Subcutaneous abdominal adipose tissue (tissue), 5 donors: Measurements from ENCODE around the gene RALGDS.
"Not testable (repeated sequence)": the region's sequence is repeated elsewhere in the genome, so short reads cannot be mapped to it uniquely, and the experiment has no call there.

Source experiments
- H3K27ac ChIP-seq: one replicate; pipeline ENCODE4 v1.7.0; 2013; ENCODE audit warnings: low read depth, mild to moderate bottlenecking, inconsistent platforms, low read length, moderate library complexity
- H3K27me3 ChIP-seq, 5 donors: one replicate each; pipeline ENCODE4 v1.7.0; 2013; ENCODE audit warnings: low read length in 5 of 5, inconsistent platforms in 1 of 5; ENCODE audit not compliant: control insufficient read depth in 5 of 5, insufficient read depth in 4 of 5
- H3K36me3 ChIP-seq, 5 donors: one replicate each; pipeline ENCODE4 v1.7.0; 2013; ENCODE audit warnings: low read length in 5 of 5; ENCODE audit not compliant: control insufficient read depth in 5 of 5, insufficient read depth in 5 of 5
- H3K4me1 ChIP-seq, 5 donors: one replicate each; pipeline ENCODE4 v1.7.0; 2013; ENCODE audit warnings: low read length in 5 of 5, mild to moderate bottlenecking in 3 of 5, moderate library complexity in 1 of 5; ENCODE audit not compliant: control insufficient read depth in 5 of 5, insufficient read depth in 5 of 5
- H3K4me3 ChIP-seq, 5 donors: one replicate each; pipeline ENCODE4 v1.7.0; 2013; ENCODE audit warnings: low read length in 5 of 5, low read depth in 1 of 5
- H3K9ac ChIP-seq, 5 donors: one replicate each; pipeline ENCODE4 v1.7.0; 2013; ENCODE audit warnings: low read length in 5 of 5, mild to moderate bottlenecking in 4 of 5, moderate library complexity in 3 of 5
- H3K9me3 ChIP-seq, 5 donors: one replicate each; pipeline ENCODE4 v1.7.0; 2013; ENCODE audit warnings: low read length in 5 of 5; ENCODE audit not compliant: control insufficient read depth in 5 of 5
- donor health status: healthy.
- donor health status: healthy.
- donor health status: healthy.
- donor health status: healthy.
- donor health status: healthy.

The RALGDS gene

DNA sequence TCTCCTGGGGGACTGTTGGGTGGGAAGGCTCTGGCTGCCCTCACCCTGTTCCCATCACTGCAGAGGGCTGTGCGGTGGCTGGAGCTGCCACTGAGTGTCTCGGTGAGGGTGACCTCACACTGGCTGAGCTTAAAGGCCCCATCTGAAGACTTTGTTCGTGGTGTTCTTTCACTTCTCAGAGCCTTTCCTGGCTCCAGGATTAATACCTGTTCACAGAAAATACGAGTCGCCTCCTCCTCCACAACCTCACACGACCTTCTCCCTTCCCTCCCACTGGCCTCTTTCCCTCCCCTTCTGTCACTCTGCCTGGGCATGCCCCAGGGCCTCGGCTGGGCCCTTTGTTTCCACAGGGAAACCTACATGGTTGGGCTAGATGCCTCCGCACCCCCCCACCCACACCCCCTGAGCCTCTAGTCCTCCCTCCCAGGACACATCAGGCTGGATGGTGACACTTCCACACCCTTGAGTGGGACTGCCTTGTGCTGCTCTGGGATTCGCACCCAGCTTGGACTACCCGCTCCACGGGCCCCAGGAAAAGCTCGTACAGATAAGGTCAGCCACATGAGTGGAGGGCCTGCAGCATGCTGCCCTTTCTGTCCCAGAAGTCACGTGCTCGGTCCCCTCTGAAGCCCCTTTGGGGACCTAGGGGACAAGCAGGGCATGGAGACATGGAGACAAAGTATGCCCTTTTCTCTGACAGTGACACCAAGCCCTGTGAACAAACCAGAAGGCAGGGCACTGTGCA lies 59.8 kb downstream of the RALGDS start:
- not testable (repeated sequence) for H3K27me3 ChIP-seq, H3K9me3 ChIP-seq, H3K9ac ChIP-seq, H3K27ac ChIP-seq, H3K4me3 ChIP-seq
- Histone ChIP-seq H3K36me3 (peaks cover 0 to 29% (median 26%) of the 10 kb centered on the region in 5 donors), H3K4me1 (peaks cover 0 to 12% (median 6%) of the 10 kb centered on the region in 5 donors)

DNA sequence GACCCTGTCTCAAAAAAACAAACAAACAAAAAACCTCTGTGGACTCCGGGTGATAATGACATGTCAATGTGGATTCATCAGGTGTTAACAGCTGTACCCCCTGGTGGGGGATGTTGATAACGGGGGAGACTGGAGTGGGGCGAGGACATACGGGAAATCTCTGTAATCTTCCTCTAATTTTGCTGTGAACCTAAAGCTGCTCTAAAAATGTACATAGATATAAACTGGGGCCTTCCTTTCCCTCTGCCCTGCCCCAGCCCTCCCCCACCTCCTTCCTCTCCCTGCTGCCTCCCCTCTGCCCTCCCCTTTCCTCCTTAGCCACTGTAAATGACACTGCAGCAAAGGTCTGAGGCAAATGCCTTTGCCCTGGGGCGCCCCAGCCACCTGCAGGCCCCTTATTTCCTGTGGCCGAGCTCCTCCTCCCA lies 60.6 kb downstream of the RALGDS start:
- Histone ChIP-seq H3K9me3 (no peaks in the 10 kb centered on the region), H3K27ac (no peak overlapping the region), H3K4me1 (peaks cover 0 to 15% (median 10%) of the 10 kb centered on the region in 5 donors), H3K36me3 (peaks cover 0 to 37% (median 31%) of the 10 kb centered on the region in 5 donors), H3K9ac (no peak overlapping the region), H3K27me3 (no peaks in the 10 kb centered on the region), H3K4me3 (no peak overlapping the region)

DNA sequence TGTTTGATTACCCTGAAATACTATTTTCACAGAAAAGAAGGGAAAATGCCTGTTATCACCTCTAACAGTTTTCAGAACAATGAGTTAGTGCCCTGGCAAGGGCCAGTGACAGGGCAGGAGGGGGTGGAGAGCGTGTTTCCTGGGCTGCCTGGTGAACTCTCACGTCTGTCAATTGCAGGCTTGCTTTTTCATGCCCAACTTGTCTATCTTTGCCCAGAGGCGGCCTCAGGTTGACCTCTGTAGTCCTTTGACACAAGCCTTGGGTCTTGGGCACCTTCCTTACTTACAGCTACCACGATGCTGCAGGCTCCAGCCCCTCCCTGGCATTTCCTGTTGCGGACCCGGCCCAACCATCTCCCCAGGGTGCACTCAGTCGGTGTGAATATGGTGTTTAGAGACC lies 61.4 kb downstream of the RALGDS start:
- peaks cover 0 to 21% (median 18%) of the 10 kb centered on the region in 5 donors for H3K4me1 ChIP-seq
- no peak overlapping the region for H3K27ac ChIP-seq
- H3K4me3 ChIP-seq = no peak overlapping the region
- no peak overlapping the region for H3K9ac ChIP-seq
- no peaks in the 10 kb centered on the region for H3K9me3 ChIP-seq
- H3K27me3 ChIP-seq = no peaks in the 10 kb centered on the region
- peaks cover 0 to 43% (median 38%) of the 10 kb centered on the region in 5 donors for H3K36me3 ChIP-seq

DNA sequence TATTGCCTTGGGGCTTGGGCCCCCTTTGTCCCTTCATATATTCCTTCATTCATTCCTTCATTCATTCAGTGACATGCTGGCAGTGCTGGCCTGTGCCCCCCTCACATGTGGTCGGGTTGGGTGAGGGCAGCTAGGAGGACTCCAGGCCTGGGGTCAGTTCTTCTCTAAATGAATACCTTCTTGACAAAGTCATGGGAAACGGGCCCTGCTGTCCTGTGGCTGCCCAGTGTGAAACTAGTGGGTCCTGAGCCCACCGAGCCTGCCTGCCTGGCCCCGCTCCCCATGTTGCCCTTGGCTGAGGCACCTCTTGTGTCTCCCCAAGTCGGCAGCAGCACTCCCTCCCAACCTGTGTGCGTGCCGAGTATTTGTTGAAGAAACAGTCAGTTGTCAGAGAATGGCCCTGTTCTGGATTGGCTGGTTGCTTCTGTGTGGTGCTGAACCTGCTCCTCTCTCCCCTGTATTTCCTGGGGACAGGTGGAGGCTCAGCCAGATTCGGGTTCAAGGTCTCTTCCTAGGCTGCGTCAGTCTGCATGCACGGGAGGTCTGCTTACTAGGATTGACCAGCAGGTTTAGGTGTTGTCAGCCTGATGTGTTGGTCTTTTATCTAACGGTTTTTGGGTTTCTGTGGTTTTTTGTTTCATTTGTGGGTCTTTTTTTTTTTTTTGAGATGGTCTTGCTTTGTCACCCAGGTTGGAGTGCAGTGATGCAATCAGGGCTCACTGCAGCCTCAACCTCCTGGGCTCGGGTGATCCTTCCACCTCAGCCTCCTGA lies 62.3 kb downstream of the RALGDS start:
- H3K27ac ChIP-seq = no peak overlapping the region
- no peak overlapping the region for H3K4me3 ChIP-seq
- H3K9ac ChIP-seq = no peak overlapping the region
- peaks cover 0 to 52% (median 46%) of the 10 kb centered on the region in 5 donors for H3K36me3 ChIP-seq
- H3K4me1 ChIP-seq = peaks cover 0 to 24% (median 18%) of the 10 kb centered on the region in 5 donors
- no peaks in the 10 kb centered on the region for H3K9me3 ChIP-seq
- H3K27me3 ChIP-seq = no peaks in the 10 kb centered on the region

DNA sequence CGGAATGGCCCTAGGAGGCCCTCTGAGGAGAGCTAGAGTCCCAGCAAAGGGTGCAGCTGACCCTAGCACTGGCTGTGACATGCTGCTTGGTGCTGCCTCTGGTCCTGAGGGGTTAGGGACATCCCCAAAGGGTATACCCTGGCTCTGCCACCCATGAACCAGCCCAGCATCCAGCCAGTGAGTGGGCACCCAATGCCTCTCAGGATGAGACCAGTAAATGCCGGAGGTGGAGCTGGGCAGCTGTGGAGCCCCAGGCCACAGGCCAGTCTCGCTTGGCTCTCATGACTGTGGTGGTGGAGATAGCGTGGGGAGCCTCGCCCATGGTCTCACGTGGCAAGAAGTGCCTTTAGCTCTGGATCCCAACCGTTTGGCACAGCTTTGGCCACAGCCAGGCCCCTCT lies 63.0 kb downstream of the RALGDS start:
- Histone ChIP-seq H3K9ac (no peak overlapping the region), H3K4me3 (no peak overlapping the region), H3K4me1 (peaks cover 0 to 24% (median 18%) of the 10 kb centered on the region in 5 donors), H3K9me3 (no peaks in the 10 kb centered on the region), H3K27ac (no peak overlapping the region), H3K36me3 (peaks cover 0 to 58% (median 53%) of the 10 kb centered on the region in 5 donors), H3K27me3 (no peaks in the 10 kb centered on the region)

DNA sequence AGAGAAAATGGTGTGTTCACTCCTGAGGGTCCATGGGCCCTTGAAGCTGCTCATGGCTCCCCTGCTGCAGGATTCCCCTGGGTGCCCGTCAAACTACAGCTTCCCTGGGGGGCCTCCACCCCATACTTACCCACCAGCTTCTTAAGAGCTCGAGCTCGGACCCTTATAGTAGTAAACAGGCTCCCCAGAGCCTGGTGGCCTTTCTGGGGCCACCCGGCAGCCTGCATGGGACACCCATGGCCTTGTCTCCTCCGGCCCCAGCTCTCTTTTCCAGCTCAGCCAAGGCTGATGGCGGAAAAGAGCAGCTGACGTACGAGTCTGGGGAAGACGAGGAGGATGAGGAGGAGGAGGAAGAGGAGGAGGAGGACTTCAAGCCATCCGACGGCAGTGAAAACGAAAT lies 63.5 kb downstream of the RALGDS start:
- no peaks in the 10 kb centered on the region for H3K9me3 ChIP-seq
- H3K36me3 ChIP-seq = peaks cover 0 to 63% (median 54%) of the 10 kb centered on the region in 5 donors
- no peak overlapping the region for H3K4me3 ChIP-seq
- H3K27me3 ChIP-seq = no peaks in the 10 kb centered on the region
- peaks cover 0 to 24% (median 18%) of the 10 kb centered on the region in 5 donors for H3K4me1 ChIP-seq
- no peak overlapping the region for H3K9ac ChIP-seq
- no peak overlapping the region for H3K27ac ChIP-seq

DNA sequence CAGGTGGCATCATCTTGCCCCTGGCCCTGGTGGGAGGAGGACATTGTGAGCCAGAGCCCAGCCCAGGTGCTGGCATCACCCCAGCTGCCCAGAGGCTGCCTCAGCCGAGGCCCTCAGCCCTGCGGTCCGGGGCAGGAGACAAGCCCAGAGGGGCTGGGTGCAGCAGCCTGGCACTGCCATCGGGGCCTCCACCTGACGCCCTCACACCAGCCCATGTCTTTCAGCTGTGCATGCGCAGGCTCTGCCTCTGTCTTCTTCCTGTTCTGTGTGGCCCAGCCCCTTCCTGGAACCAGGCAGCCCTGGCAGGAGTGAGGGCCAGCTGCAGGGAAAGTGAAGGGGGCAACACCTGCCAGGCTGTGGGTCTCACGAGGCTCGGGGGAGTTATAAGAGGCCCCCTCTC lies 64.0 kb downstream of the RALGDS start:
- Histone ChIP-seq H3K27ac (no peak overlapping the region), H3K4me1 (peaks cover 0 to 24% (median 18%) of the 10 kb centered on the region in 5 donors), H3K36me3 (peaks cover 0 to 69% (median 59%) of the 10 kb centered on the region in 5 donors), H3K9ac (no peak overlapping the region), H3K4me3 (no peak overlapping the region), H3K27me3 (no peaks in the 10 kb centered on the region), H3K9me3 (no peaks in the 10 kb centered on the region)

DNA sequence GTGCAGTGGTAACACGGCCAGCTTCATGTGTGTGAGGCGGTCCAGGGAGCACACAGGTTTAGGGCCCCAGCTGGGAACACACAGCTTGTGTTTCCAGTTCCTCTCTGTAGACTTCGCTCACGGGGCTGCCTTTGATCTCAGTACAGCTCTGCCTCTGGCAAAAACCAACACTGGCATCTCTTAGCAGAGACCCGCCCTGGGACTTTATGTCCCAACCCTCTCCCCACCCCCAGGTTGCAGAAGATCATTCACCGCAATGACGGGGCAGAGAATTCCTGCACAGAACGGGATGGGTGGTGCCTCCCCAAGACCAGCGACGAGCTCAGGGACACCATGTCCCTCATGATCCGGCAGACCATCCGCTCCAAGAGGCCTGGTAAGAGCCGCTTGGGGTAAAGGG lies 64.5 kb downstream of the RALGDS start:
- peaks cover 0 to 73% (median 64%) of the 10 kb centered on the region in 5 donors for H3K36me3 ChIP-seq
- H3K4me3 ChIP-seq = no peak overlapping the region
- H3K4me1 ChIP-seq = peaks cover 0 to 24% (median 18%) of the 10 kb centered on the region in 5 donors
- H3K9ac ChIP-seq = no peak overlapping the region
- H3K27ac ChIP-seq = no peak overlapping the region
- no peaks in the 10 kb centered on the region for H3K9me3 ChIP-seq
- H3K27me3 ChIP-seq = no peaks in the 10 kb centered on the region

DNA sequence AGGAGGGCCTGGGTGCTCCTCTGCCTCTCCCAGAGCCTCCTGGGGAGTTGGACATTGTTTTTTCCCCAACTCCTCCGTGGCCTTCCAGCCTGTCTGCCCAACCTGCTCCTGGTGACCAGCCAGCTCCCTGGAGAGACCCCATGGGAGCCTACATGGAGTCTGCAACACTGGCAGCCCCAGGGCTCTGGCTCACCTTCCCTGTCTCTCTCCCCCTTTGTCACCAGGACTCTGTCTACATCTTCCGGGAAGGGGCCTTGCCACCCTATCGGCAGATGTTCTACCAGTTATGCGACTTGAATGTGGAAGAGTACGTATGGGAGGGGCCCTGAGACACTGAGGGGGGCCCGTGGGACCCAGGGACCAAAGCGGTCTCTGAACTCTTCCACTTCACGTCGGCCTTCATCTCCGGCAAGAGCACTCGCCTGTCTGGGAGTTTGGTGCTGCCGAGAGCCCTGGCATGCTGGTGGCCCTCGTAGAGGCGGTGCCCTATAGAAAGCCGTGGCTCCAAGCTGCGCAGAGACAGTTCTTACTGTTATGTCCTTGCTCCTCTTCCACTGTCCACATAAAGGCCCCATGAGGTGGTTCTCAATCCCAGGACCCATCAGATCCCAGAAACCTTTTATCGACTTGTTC lies 65.1 kb downstream of the RALGDS start:
- Histone ChIP-seq H3K36me3 (peaks cover 0 to 80% (median 70%) of the 10 kb centered on the region in 5 donors), H3K4me1 (peaks cover 0 to 18% (median 15%) of the 10 kb centered on the region in 5 donors), H3K27ac (no peak overlapping the region), H3K9ac (no peak overlapping the region), H3K27me3 (no peaks in the 10 kb centered on the region), H3K4me3 (no peak overlapping the region), H3K9me3 (no peaks in the 10 kb centered on the region)

DNA sequence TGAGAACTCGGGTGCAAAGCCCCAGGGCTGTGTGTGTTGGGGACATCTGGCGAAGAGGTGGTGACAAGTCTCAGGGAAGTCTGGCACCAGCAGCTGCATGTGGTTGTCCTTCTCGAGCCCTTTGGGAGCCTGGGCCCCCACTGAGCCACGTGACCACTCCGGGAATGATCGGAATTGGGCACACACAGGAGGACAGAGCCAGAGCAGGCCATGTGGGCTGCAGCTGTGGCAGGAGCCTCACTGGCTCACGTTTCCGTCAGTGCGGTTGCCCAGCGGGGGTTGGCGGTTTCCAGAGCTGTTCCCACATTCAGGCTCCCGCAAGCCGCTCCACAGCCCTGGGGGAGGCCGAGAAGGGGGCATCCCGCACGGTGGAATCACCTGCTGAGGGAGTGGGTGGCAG lies 66.1 kb downstream of the RALGDS start:
- H3K9ac ChIP-seq = no peak overlapping the region
- peaks cover 0 to 89% (median 80%) of the 10 kb centered on the region in 5 donors for H3K36me3 ChIP-seq
- peaks cover 0 to 17% (median 13%) of the 10 kb centered on the region in 5 donors for H3K4me1 ChIP-seq
- no peak overlapping the region for H3K4me3 ChIP-seq
- H3K9me3 ChIP-seq = no peaks in the 10 kb centered on the region
- H3K27me3 ChIP-seq = no peaks in the 10 kb centered on the region
- no peak overlapping the region for H3K27ac ChIP-seq
